T-helper 9 cell (primary cell): Measurements from ENCODE around the gene TRIM44.
"Not testable (repeated sequence)": the region's sequence is repeated elsewhere in the genome, so short reads cannot be mapped to it uniquely, and the experiment has no call there.

Experiments
- DNase-seq: peaks from one replicate; pipeline ENCODE4 v3.0.0-alpha.2; 2020

TRIM44 gene

DNA sequence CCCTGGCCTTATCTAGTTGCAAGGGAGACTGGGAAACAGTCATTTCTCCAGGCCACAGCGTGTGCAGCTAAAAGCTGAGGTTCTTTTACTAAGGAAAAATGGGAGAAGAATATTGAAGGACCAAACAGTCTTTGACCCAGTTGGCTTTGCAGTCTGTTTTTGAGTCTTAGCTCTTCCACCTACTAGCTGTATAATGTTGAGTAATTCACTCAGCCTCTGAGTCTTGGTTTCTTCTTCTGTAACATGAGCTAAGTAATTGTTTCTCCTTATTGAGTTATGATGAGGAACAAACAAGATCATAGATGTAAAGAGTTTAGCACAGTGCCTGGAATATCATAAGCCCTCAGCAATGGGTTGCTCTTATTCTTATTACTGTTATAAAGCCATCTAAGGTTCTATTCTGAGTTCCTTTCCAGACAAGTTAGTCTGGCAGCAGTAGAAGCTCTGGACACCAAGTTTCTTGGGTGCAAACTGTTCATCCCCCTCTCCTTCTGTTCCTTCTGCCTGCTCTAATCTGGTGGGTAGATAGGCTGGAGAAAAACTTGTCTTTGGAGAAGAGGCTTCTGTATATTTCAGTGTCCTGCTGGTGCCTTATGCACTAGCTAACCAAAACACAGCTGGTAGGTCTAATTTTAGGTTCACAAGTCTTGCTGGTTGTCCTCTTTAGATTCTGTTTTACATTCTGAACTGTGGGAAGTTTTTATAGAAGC lies 13.5 kb downstream of the TRIM44 start:
- no peak for DNase-seq

DNA sequence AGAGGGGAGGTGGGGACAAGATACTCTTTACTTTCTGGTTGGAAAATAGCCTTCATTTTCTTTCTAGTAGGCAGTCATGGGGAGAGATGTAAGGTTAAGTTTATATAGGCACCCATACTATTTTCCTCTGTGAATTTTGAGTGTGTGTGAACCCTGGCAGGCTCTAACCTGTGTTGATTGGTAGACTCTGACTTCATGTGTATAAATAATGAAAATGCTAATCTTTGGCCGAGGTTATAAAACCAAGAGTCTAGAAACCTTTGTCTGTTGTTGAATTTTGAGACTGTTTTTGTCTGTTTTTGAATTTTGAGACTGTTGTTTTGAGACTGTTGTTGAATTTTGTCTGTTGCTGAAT lies 14.0 kb downstream of the TRIM44 start:
- no peak for DNase-seq

DNA sequence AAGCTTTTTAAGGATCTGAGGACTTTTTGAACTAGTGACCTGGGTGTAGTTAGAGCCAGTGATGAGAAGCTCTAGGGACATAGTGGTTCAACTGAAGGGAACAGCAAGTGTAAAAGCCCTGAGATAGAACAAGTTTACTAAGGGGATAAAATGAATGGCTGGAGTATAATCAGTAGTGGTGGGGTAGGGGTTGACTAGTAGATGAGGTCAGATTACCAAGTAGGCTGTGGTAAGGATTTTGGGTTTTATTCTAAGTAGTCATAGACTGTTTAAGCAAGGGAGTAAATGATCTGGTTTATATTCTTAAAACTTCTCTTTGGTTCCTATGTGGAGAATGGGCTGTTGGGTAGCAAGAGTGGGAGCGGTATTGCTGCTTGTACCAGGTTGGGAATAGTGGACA lies 15.3 kb downstream of the TRIM44 start:
- DNase-seq = no peak

DNA sequence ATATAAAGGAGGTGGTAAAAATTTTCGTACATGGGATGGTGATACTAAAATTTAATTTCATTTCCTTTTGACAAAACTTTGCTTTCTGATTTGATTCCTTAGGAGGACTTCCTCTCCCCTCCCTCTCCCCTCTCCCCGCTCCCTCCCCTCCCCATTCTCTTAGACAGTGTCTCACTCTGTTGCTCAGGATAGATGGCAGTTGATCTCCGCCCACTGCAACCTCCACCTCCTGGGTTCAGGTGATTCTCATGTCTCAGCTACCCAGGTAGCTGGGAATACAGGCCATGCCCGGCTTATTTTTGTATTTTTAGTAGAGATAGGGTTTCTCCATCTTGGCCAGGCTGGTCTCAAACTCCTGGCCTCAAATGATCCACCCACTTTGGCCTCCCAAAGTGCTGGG lies 15.9 kb downstream of the TRIM44 start:
- no peak for DNase-seq

DNA sequence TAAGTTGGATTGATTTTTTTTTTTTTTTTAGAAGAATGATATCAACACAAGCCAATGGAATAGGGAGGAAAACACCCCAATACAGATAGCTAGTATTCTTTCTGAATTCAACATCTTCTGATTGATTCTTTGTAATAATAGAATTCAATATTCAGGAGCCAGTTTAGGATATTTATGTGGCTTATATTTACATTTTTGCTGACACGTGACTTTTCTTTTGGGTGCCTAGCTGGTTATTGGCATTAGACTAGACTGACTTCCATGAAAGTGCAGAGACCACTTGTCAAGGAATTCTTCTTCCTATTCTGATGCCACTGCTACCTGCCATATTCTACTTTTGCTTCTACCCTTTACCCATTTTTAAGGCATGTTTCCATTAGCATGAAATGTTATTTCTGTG lies 16.4 kb downstream of the TRIM44 start:
- DNase-seq = no peak

DNA sequence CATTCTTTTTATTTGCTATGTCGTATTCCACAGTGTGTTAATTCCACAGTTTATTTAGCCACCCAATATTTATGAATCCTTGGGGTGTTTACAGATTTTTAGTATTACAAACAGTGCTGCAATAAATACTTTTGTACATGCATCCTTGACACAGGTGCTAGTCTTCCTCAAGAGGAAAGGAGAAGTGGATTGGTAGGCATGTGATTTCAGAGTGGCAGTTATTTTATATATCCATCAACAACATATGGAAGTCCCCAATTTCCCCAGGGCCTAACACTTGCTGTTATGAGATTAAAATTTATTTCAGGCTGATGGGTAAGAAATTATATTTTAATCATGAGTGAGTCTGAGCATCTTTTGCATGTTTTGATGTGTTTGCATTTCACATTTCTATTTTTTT lies 17.9 kb downstream of the TRIM44 start:
- no peak for DNase-seq

DNA sequence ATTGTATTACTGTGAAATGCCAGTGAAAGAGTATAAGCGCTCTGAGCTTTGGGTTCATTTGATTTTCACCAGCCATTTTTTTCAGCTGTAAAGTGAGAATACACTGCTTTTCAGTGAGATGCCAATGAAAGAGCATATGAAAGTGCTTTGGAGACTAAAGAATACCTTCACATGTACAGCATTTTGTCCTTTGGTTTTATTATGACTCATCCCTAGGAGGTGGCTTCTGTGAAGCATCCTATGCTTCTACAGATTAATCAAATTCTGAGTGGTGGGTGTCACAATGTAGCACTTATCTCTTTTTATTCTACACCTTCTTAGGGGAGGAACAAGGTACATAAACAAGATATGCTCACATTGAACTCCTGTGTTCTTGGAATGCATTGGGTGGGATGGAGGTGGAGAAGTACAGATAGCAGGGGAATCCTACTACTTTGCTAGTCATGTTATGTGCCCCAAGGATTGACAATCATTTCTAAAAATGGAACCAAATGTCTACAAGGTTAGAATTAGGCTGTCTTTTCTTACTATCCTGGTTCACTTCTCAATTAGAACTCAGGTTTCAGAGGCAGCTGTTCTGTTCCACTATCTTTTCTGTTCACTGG lies 18.7 kb downstream of the TRIM44 start:
- DNase-seq = no peak

DNA sequence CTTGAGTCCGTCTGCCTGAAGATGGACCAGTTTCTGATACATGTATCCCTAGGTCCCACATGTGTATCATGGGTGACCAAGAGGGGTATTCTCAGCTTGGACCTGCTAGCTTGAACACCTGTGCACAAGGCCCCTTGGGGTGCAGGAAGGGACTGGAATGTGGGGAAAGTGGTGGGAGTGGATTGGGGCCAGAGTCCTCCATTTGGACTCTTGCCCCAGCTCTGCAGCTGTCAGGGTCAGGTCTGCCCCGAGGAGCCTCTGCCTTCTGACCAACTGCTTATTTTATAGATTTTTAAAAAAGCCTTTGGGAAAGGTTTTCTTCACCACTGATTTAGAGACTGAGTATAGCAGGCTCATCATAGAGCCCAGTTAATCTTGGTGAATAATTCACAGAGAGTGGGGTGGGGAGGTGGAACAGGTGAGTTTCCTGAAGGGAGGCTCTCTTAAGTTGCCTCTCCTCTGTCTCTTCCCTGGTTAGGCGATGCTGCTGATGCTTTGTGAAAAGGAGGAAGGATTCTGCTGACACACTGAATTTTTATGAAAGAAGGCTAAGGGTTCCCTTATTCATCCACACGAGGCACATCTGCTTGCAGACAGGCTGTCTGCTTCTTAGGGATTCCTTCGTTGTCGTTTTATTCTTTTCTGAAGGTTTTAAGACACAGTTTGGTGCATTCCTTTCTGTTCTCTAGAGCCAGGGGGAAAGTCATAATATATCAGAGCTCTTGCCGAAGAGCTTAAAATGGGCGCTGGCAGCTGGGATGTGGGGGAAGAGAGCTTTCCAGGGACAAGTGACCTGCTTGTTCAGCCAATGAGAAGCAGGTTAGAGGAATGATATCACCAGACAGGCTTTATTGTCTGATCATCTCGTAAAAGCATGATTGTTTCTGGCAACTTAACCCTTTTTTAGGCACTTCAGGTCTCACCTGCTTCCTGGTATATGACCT lies 19.9 kb downstream of the TRIM44 start:
- no peak for DNase-seq

DNA sequence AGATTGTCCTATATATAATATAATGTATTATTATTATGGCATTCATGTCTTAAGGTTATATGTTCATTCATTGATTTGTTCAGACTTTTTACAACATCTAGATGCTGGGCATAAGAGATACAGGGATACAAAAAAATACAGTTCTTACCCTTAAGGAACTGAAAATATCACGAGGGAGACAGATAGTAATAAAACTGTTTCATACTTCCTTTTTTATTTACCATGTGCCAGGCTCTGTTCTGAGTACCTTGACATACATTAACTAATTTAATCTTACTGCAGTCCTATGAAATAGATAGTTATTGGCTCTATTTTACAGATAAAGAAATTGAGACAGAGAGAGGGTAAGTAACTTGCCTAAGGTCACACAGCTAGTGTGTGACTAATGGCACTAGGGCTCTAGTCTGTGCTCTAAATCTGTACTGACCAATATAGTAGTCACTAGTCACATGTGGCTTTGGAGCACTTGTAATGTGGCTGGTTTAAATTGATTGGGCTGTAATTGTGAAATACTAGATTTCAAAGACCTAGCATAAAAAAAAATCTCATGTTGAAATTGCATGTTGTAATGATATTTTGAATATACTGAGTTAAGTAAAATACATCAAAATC lies 21.3 kb downstream of the TRIM44 start:
- DNase-seq = no peak

DNA sequence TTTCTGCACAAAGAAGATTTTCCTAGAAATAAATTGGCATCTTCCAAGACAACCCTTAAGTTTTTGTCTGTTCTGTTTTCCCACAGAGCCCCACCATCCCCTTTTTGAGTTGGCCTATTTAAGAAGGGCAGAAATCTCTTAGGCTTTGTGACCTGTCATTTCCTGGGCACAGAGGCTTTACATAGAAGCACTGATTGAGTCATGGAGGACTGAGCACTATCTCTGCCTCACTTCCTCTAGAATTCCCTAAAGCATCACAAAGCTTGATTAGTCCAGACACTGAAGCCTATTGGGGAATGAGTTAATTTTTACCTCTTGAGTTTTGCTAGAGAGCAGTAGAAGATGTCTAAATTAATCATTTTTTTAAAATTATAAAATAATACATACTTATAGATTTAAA lies 25.4 kb downstream of the TRIM44 start:
- DNase-seq = no peak

DNA sequence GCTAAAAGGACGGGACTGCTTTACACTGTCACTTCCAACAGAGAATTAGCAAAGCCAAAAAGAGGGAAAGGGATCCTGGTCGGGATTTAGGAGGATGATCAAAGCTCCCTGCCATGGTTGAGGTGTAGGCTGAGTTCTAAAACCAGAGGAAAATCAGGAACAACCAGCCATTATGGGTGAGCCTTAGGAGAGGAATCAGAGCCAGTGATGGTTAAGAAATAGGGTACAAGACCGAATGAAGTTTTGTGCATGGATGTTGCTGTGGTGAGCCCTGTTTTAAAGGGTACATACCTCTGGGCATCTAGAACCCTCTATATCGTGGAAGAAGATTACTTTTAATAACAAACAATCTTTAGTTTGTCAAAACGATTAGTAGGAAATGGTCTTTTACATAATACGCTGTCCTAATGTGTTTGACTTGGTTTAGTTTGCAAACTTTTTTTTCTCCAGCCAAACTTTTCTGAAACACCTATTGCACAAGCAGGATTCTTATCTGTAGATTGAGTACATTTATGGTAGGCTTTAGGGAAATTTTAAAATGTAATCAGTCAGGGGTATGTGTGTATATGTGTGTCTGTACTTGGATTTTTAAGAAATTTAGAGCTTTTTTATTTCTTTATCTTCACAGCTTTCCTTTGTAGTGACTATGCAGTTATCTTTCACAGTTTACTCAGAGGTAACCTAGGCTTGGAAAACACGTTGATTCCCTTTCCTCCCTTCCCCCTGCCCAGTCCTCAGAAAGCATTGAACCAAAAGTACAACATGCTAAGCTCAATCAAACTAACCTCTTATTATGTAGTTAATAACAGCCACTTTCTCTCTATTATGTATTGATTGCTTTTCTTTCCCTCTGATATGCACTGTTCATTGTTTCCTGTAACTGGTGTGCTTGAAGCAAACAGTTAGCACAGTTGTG lies 26.8 kb downstream of the TRIM44 start:
- DNase-seq = no peak

DNA sequence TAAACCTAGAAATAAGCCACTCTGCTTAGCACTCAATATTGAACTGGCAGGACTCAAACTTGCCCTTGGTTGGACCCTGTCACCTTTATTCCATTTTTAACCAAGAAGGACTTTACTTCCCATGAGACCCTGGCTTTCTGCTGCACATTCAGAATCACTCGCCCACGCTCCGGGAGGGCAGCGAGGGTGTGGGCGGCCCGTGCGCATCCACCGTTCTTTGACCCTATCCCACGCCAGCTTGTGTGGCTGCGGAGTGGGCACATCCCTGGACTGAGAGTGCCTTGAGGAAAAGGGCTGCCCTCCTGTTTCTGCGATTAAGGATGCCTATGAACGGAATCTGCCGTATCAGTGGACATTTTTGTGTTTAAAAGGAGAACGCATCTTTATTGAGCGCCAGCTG lies 39.6 kb downstream of the TRIM44 start:
- DNase-seq = no peak

DNA sequence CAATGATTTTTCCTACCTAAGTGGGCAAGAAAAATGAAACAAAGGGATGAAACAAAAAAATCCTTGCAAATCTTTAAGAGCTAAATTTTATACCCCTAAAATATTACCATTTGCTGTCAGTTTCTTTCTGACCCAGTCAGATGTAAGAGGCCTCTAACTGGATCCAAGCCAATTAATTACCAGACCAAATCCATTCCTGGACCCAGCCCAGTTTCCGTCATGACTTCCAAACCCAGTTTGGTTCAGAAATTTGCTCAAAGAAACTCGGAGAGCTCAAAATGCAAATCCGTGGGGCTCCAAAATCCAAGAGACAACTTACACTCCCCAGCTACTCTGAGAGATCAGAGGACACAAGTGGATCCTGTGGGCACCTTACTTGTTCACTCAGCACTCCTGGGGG lies 46.8 kb downstream of the TRIM44 start:
- no peak for DNase-seq

DNA sequence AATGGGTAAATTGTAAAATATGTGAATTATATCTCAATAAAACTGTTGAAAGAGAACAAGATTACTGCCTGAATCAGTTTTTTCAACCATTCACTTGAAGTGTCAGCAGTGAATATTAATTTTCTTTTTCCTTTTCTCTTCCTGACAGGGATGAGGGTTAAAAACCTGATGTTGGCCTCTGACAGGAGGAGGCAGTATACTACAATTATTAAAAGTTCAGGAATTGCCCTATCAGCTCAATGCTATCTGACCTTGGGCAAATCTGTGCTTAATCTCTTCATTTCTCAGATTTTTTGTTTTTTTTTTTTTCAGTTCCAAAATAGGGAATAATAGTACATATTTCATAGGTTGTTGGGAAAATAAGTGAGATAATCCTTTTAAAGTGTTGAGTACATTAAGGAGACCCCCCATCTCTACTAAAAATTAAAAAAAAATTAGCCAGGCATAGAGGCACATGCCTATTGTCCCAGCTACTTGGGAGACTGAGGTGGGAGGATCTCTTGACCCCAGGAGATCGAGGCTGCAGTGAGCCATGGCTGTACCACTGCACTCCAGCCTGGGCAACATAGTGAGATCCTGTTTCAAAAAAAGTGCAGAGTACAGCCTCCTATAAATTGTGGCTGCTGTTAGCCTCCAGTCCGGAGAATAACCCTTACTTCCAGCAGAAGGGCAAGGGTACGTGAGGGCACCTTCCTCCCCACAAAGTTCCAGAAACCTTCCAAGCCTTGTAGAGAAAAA lies 48.8 kb downstream of the TRIM44 start:
- DNase-seq = no peak

DNA sequence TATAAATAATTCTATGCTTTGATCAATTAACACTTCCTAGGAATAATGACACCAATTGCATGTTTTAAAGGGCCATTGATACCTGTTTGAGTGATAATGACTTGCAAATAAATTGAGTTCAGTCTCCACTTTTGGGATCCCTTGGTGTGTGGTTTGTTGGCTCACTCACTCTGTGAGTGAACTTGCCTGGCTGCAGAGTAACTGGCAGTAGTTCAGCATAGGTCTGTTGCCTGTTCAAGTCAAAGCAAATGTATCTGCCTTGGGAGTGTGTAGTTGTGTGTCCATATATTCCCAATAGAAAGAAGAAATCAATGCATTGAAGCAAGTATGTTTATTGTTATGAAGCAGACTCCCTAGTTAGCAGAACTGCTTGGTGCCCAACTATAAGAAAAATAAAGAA lies 49.3 kb downstream of the TRIM44 start:
- DNase-seq = no peak

DNA sequence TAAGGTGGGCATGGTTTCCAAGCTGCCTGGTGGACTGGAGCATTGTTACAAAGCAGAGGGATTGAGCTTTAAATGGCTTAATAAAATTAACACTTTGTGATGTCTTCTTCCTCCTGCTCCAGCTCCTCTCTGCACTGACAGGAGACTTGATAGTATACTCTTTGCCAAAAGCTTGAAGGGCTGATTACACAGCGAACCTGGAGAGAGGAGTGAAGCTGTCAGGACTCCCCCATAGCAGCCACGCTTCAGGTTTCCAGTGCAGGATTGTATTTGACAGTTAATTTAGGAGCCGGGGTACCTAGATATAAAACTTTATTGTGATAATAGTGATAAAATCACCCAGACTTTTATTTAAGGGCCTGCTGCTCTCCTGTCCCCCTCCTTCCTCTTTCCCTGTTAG lies 50.0 kb downstream of the TRIM44 start:
- no peak for DNase-seq

DNA sequence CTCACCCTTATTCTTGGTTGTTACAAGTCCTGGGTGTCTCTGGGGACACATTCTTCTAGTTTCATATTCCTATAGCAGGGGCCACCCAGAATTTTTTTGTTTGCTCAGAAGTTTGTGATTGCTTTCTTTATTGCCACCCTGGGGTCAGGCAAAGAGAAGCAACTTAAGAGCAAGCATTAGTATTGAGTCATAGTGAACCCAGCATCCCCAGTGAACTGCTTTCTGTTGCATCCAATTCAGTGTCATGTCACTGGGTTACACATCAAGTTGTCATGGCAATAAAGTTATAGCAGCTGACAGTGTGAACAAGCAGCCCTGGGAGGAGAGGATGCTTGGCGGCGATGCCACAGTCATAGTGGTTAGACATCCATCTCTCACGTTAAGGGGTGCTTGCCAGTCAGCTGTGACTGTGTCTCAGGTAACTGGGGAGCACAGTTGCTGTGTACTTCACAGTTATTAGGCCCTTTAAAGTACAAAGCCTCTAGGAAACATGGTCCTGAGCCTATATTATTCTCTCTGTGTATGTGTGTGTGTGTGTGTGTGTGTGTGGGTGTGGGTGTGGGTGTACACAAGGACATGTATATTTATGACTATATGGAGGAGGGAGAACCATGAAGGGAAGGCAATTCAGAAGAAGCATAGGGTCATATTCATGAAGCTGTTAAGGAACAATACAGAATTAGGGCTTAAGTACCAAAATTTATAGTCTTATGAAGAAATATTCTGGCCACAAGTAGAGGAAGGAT lies 52.5 kb downstream of the TRIM44 start:
- no peak for DNase-seq

DNA sequence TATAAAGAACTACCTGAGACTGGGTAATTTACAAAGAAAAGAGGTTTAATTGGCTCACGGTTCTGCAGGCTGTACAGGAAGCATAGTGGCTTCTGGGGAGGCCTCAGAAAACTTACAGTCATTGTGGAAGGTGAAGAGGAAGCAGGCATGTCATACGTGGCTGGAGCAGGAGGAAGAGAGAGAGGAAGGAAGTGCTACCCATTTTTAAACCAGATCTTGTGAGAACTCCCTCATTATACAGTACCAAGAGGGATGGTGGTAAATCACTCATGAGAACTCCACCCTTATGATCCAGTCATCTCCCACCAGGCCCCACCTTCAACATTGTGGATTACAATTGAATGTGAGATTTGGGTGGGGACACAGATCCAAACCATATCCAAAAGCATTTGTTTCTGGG lies 53.1 kb downstream of the TRIM44 start:
- DNase-seq = not testable (repeated sequence)

DNA sequence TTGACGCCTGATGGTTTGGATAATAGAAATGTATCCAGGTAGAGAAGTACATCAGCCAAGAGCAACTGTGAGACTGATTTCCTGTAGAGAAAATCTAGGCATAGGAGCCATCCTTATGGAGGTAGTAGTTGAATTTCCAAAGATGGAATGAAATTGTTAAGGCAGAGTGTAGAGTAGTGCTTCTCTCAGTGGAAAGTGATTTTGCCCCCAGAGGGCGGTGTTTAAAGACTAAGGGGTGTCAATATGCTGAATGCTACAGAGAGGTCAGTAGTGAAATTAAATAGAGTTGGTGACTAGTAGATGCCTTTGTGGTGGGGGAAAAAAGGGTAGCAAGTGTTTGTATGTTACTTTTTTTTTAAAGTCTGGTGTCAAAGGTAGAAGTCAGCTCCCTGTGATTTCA lies 54.5 kb downstream of the TRIM44 start:
- DNase-seq = no peak

DNA sequence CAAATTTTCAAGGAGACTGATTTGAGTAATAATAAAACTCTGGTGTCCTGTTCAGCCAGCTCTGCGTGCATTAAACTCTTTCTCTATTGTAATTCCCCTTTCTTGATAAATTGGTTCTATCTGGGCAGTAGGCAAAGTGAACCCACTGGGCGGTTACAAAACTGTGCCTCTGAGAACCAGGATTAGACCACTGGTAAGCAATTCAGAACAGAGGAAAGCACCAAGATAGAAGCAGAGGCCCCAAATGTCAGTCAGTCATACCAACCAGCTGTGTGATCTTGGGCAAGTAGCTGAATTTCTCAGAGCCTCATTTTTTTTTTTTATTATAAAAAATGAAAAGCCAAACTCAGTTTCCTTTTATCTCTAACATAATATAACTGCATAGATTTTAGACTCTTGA lies 54.9 kb downstream of the TRIM44 start:
- DNase-seq = no peak
